ENCODE results near the gene ATXN7L3.

ATXN7L3 gene

DNA sequence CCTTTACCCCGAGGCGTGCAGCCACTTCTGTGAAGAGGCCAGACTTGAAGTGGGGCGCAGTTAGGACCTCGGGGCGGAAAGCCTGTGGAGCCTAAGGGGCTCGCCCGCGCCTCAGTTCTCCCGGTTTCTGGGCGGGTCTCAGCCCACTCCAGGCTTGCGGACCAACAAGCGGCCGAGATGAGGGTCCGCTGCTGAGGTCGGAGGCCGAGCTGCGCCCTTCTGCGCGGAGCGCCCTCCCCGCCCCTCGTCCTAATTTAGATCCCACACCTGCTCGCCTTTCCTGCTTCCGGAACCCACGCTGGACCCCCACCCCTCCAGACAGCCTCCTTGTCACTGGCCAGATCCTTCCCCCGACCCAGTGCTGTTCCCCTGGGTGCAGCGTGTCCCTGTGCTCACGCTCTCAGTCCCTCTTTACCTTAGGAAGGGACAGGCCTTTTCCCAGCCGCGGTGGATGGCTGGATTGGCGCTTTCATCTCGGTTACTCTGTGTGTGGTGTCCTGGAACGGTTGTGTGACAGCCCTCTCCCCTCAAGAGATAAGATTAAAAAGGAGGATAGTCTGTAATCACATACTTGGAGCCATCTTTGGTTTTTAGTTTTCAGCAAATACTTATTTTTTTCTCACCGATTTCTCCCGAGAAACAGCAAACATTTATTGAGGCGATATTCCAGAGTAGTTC is 933 bp upstream of the ATXN7L3 start:
- no peak for DNase-seq (ENCODE audit: low read depth, low spot score)

DNA sequence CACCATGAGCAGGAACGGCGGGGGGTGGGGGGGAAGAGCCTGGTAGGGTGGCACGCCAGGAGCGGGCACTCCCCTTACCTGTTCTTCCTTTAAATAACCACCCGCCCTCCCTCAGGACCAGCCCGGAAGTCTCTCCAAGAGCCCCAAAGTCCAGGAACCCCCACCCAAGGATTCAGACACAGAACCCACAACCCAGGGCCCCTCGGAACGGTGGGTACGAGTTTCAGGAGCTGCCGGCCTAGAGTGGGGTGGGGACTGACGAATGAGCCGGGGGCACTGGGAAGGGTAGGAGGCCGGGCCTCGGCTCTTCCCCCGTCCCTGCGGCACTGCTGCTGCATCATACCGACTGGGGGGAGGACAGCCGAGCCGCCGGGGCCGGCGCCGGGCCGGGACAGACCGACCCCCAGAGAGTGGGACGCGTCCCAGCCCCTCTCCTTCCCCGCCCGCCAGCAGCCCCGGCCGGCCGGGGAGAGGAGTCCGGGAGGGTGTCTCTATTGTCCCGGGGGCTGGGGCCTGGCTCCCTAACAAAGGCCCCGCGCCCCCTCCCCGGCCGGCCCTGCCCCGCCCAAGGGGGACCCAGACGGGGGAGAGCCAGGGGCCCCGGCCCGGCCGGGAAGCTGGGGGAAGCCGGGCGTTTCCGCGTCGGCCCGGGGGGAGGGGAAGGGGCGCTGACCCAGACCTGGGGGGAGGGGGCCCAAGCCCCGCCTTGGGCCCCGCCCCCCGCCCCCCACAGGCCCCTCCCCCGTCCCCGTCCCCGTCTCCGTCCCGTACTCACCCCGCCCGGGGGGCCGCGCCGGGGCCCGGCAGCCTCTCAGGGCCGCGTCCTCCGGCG is 747 bp downstream of the ATXN7L3 start:
- peak; percentile 78 for DNase-seq (ENCODE audit: low read depth, low spot score)

DNA sequence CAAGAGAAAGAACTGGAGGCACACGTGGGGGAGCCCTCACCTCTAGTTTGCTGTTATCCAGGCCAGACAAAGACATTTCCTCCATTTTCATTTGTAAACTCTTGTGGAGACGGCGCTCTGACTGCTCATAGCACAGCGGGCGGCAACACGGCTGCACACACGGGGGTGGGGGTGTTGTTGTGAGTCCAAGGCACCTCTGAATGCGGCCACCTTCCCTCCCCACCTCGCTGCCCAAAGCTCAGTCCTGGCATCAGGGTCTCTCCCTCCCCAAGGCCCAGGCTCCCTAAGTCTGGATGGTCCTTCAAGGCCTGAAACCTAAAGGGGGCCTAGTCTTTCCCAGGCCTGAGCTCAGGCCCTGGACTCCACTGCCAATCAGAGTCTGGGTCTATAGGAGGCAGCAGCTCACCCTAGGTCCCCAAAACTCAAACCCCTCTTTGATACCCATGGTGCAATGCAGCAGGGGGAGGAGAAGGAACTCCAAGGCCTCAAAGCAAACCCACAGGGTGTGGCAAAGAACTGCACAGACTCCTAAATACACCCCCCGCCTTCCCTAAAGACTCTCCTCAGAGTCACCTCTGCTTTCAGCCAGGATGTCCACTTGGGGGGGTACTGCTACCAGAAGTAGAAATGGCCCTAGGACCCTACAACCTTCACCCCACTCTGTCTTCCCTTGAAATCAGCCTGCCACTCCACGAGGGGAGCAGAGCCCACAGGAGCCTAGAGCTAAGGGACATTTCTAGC is 1.5 kb downstream of the ATXN7L3 start:
- peak; percentile 54 for DNase-seq (ENCODE audit: low read depth, low spot score)

DNA sequence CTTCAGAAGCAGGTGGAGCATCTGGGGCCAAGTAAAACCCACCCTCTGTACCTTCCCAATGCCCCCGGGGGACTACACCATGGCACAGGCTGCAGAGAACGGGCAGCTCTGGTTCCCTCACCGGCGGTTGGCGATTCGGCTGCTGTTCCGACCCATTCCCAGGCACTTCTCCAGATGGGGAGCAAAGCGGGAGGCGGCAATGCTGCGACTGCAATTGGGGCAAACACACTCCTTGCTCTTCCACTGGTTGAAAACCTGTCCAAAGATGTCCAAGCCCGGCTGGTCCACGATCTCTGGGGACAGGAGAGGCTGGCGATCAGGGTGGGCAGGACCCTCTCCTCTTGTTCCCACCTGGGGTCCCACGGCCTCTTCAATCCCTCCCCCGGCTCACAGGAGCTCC is 2.6 kb downstream of the ATXN7L3 start:
- DNase-seq (ENCODE audit: low read depth, low spot score), result no peak

DNA sequence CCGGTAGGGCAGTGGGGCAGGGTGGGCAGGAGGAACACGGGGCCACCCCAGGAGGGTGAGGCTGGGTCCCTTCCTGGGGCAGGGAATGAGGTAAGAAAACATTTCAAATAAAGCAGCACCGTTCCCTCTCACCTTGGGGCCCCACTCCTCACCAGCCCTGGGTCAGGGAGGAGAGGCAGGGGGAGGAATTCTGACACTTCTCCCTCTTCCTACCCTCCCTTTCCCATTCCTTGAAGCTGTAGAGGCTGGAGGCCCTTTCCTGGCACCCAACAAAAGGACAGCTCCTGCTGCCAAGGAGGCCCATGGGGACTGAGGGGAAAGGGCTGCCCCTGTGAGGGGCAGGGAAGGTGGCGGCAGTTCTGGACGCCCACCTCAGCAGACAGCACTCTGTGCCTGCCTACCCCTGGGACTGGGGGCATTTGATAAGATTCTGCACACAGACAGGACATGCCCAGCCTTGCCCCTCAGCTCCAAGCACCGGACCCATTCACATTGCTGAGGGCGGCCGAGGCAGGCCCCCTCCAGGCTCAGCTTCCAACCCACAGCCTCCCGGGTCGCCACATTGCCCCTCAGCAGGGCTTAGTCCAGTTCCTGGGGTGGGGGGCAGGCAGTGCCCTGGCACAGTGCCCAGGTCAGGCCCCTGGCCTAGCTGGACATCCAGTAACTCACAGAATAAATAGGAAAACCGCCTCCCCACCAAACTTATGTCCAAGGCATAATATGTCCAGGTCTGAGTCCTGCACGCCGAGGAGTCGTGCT is 6.2 kb downstream of the ATXN7L3 start:
- DNase-seq (ENCODE audit: low read depth, low spot score), result no peak

DNA sequence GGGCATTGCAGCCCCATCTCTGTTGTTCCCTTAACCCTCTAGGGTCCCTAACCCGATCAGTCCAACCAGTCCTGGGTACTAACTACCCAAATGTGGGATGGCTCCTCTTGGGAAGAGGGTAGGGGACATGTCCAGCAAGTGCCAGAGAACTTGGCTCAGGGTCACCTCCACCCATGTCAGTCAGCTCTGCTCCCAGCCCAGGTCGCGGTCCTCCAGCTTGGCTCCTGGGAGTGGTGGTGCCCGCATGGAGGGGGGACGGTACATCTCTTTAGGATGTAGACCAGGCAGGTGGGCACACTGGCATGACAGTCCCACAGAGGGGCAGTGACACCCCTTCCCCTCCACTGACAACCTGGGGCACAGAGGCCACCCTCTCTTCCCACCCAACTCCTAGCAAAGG is 6.9 kb downstream of the ATXN7L3 start:
- no peak for DNase-seq (ENCODE audit: low read depth, low spot score)

DNA sequence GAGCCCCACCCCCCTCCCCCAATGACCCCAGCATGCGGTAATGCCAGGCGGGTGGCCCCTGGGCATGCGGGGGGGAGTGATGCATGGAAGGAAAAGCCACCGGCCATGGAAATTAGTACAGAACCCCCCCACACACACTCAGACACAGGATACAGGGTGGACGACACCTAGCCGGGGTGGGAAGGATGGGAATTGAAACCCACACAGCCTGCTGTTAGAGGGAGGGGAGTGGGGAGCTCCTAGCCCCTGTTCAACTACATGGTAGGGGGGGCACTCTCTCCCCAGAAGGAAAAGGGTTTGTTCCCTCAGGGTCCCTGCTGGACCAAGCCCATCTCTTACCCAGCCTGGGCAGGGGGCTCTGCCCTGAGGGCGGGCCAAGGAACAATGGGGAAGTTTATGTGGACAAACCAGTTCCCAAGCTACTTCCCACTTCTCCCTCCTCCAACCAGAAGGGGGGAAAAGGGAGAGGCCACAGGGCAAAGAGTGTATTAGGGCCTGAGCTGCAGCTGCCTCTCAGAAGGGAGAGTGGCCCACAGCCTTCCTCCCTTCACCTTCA is 7.7 kb downstream of the ATXN7L3 start:
- no peak for DNase-seq (ENCODE audit: low read depth, low spot score)

DNA sequence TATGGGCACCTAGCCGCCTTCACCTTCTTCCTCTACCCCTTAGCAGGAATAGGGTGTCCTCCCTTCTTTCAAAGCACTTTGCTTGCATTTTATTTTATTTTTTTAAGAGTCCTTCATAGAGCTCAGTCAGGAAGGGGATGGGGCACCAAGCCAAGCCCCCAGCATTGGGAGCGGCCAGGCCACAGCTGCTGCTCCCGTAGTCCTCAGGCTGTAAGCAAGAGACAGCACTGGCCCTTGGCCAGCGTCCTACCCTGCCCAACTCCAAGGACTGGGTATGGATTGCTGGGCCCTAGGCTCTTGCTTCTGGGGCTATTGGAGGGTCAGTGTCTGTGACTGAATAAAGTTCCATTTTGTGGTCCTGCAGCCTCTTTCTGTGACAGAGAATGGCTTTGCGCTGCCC is 8.3 kb downstream of the ATXN7L3 start:
- DNase-seq (ENCODE audit: low read depth, low spot score), result no peak

DNA sequence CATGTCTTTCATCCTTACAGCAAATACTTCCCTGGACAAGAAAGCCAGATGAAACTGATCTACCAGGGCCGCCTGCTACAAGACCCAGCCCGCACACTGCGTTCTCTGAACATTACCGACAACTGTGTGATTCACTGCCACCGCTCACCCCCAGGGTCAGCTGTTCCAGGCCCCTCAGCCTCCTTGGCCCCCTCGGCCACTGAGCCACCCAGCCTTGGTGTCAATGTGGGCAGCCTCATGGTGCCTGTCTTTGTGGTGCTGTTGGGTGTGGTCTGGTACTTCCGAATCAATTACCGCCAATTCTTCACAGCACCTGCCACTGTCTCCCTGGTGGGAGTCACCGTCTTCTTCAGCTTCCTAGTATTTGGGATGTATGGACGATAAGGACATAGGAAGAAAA is 9.2 kb downstream of the ATXN7L3 start:
- DNase-seq (ENCODE audit: low read depth, low spot score), result no peak

DNA sequence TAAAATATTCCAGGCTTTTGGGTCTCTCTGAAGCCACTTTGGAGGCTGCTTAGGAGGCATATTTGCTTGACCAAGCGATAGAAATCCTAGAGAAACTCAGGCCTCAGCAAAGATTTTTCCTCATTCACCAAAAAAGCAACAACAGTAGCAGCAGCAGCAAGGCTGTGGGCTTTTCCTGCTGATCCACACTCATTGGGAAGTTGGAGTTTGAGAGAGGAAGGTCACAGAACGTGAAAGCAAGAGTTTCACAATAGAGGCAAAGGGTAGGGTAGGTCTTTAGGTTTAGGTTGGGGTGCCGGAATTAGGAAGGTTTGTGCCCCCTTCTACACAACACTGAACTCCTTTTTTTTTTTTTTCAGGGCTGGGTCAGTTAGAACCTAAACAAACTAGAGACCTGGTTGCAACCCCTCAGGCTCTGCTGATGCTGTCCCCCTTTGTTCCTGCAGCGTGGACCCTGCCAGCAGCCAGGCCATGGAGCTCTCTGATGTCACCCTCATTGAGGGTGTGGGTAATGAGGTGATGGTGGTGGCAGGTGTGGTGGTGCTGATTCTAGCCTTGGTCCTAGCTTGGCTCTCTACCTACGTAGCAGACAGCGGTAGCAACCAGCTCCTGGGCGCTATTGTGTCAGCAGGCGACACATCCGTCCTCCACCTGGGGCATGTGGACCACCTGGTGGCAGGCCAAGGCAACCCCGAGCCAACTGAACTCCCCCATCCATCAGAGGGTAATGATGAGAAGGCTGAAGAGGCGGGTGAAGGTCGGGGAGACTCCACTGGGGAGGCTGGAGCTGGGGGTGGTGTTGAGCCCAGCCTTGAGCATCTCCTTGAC is 10.9 kb downstream of the ATXN7L3 start:
- DNase-seq (ENCODE audit: low read depth, low spot score), result no peak

DNA sequence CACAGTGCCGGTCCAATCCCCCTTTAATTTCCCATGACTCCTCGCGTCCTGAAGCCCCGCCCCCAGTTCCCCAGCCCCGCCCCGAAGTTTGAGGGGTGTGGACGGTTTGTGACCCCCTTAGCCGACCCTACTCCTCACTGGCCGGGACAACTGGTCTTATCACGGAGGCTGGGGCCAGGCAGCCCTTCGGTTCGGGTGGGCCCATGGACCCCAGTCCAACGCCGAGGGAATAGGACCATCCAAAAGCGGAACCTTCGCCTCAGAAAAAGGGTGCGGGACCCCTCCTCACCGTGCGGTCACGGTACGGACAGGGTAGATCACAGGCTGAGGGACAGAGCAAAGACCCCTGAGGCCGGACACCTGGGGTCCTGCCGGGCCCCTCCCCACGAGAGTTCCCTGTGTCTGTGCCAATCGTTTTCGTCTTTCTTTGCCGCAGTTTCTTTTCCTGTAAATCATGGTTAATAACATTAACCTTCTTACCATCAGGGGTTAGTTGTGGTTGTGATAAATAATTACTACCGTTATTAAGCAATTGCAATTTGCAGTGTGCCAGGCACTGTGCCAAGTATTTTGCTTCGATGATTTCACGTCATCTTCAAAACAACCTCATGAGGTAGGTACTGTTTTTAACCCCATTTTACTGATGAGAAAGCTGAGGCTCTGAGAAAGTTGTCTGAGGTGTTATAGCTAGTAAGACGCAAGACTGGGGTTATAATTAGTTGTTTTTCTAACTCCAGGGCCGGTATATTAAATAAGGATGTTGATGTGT is 12.4 kb downstream of the ATXN7L3 start:
- no peak for DNase-seq (ENCODE audit: low read depth, low spot score)

DNA sequence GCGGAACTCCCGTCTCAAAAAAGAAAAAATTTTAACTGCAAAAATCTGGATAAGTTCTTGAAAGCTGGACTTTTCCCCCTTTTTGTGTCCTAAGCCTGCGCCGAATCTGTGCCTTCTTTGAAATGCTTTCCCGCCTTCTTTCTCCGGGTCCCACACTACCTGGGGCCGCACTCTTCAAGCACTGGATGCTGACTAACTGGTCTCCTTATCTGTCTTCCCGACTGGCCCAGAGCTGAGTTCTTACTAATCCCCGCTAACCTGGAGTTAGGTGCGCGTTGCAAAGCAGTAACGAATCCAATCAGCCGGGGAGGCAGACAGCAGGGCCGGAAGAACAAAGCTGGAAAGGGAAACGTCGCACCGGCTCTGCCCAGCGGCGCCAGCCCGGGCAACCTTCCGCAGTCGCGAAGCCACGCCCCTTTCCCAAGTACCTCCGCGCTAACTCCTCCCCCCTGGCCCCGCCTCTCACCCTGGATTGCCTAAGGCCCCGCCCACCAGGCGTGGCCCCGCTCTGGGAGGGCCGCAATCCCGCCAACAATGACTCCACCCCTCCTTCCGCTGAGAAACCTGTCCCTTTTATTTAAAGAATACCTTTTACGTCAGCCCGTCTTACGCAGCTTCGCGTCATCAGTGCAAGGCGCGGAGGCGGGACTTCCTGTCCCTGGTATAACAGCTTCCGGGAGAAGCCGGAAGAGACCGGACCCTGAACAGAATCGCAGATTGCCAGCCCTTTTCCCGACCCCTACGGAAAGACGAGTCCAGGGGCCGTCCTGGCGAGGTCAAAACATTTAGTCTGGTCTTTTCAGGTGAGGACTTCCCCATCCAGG is 13.2 kb downstream of the ATXN7L3 start, which contains the start of gene TMUB2:
TSS of gene TMUB2 (plus strand) at position 666 of the 824 bp plus-strand sequence. CDS start 737 bp downstream, outside the sequence.
- peak; percentile 100 for DNase-seq (ENCODE audit: low read depth, low spot score)

DNA sequence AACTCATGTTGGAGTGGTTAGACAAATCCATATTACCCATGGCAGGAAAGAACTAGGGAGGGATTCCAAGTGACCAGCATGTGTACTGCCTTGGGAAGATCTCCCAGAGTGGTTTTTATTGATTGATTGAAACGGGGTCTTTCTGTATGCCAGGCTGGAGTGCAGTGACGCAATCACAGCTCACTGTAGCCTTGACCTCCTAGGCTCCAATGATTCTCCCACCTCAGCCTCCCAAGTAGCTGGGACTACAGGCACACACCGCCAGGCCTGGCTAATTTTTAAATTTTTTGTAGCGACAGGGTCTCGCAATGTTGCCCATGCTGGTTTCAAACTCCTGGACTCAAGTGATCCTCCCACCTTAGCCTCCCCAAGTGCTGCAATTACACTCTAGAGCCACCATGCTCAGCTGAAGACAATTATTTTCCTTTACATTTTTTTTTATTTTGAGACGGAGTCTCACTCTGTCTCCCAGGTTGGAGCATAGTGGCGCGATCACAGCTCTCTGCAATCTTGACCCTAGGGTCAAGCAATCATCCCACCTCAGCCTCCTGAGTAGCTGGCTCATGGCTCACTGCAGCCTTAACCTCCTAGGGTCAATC is 15.4 kb downstream of the ATXN7L3 start:
- no peak for DNase-seq (ENCODE audit: low read depth, low spot score)

DNA sequence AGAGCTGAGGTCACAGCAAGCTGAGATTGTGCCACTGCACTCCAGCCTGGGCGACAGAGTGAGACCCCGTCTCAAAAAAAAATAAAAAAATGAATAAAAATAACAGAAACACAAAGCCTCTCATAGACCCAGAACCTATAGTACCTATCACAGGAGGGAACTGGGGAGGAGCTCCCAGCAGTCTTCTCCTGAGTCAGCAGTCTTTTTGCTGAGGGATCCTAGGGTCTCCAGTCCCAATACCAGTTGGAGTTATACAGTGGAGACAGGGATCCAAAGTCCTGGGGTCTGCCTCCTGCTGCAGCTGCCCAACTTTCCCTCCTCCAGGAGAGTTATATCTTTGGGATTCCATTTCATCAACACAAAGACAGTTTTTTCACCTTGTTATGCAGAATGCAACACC is 16.7 kb downstream of the ATXN7L3 start:
- no peak for DNase-seq (ENCODE audit: low read depth, low spot score)

DNA sequence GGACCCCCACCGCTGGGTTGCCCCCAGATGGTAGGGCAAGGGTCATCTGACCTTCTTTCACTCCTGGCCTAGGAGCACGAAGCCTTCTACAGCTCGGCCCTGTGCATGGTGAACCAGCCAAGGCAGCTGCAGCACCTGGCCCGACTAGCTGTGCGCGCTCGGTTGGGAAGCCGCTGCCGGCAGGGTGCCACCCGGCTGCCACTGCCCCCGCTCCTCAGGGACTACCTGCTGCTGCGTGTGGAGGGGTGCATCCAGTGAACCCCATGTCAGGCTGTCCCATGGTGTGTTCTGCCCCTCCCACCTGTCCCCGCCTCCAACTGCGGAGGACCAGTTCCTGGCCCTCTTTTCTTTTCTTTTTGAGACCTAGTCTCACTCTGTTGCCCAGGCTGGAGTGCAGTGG is 21.6 kb downstream of the ATXN7L3 start:
- DNase-seq (ENCODE audit: low read depth, low spot score), result no peak

DNA sequence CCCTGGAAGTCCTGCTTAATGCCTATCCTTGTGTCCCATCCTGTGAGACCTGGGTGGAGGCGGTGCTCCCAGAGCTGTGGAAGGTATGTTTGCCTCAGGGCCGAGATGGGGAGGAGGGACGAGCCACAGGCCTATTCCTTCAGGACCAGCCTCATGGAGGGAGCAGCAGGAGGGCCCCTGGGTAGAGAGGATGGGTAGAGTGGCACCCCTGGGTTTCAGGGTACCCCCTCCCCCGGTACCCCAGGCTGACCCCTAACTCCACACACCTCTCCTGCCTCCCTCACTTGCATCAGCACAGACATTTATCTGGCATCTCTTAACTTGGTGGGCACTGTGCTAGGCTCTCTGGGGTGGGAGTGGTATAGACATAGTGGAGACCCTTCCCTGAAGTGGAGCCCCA is 22.0 kb downstream of the ATXN7L3 start:
- no peak for DNase-seq (ENCODE audit: low read depth, low spot score)

DNA sequence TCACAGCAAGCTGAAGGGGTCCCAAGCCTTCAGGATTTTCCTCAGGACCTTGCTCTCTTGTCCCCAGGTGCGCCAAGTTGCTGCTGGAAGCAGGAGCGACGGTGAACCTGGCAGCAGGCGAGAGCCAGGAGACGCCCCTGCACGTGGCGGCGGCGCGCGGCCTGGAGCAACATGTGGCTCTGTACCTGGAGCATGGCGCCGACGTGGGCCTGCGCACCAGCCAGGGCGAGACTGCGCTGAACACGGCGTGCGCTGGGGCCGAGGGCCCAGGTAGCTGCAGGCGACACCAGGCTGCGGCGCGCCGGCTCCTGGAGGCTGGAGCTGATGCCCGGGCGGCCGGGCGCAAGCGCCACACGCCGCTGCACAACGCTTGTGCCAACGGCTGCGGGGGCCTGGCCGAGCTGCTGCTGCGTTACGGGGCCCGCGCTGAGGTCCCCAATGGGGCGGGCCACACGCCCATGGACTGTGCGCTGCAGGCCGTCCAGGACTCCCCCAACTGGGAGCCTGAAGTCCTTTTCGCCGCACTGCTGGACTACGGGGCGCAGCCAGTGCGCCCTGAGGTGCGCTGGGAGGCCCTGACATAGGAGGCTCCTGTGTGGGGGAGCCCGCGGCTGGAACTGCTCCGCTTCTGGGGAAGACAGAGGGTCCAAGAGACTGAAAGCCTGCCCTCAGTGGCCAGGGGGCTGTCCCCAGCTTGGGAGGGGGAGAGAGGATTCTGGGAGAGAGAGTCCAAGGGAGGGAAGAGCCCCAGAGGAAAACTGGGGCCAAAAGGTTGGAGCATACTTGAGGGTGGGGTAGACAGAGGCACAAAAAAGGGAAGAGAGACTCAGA is 22.8 kb downstream of the ATXN7L3 start:
- DNase-seq (ENCODE audit: low read depth, low spot score), result no peak

DNA sequence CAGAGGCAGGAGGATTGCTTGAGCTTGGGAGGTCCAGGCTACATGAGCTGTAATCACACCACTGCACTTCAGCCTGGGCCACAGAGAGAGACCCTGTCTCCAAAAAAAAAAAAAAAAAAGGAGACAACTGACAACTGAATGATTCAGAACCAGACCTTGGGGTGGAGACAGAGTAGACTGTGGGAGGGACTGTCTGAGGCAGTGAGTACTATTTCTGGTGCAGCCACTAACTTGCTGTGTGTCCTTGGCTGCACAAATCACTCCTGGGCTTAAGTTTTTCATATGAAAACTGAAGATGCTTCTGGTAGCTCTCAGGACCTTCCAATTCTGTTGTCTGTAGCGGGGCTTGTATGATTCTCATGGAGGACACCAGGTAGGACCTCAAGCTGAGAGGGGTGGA is 23.4 kb downstream of the ATXN7L3 start:
- DNase-seq (ENCODE audit: low read depth, low spot score), result no peak

Data from astrocyte of the hippocampus (primary cell).